Glomerular visceral epithelial cell (primary cell): ENCODE measurements around the gene TENT4B.

Experiments used
- DNase-seq: peaks from one replicate; pipeline ENCODE4 v3.0.0-alpha.2; 2016; ENCODE audit errors: extremely low spot score

TENT4B gene

GRCh38 chr16:50270510-50271147 lies 117.5 kb downstream of the TENT4B start:
- DNase-seq: no peak

- DNase-seq: no peak
Observed at GRCh38 chr16:50271148-50272041, 118.3 kb downstream of the TENT4B start.

DNA sequence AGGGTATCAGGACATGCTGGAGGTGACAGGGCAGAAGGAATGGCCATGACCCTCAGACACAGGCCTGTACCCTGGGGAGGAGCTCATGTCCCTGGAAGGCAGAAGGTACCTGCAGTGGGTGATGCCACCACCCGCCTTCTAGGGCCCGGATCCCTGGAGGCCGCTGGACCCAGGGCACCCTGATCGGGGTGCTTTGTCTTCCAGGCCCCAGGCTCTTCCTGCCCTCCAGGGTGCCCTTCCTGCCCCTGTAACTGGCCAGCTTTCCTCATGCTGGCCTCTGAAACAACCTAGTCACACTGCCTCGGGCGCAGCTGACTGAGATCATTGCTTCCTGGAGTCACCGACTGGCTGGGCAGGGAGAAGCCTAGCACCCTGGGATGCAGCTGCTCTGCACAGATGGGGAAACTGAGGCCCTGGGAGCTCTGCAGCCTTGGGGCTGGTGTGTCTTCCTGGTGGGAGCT lies 119.0 kb downstream of the TENT4B start:
- no peak for DNase-seq

DNA sequence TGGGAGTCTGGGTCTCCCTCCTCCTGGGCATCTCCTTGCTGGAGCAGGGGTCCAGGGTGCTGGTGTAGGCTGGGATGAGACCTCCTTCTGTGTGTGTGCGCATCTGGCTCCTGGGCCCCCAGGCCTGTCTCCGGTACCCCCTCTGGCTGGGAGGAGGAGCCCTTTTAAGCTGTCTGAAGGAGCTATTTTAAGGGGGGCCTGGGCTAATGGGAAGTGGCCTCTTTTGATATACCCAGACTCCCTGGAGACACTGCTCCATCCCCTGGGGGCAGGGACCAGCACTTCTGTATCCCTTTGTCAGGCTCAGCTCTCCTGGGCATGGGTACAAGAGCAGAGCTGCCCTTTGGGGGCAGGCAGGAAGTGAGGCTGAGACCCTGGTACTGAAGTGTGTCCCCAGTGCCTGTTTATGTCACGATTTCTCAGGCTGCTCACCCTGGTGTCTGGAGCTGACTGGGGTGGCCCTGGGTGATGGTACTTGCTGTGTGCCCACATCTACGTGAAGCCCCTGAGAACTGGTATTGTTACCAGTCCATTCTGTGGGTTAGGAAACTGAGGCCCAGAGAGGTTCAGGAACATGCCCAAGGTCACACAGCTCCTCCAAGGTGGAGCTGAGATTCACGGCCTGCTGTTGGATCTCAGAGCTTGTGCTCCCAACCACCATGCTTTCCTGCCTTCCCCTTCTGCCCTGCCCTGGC lies 119.7 kb downstream of the TENT4B start:
- DNase-seq: no peak

GRCh38 chr16:50273382-50273690 lies 120.2 kb downstream of the TENT4B start:
- no peak for DNase-seq

- DNase-seq: no peak
Observed at GRCh38 chr16:50273888-50274325, 120.8 kb downstream of the TENT4B start.

DNA sequence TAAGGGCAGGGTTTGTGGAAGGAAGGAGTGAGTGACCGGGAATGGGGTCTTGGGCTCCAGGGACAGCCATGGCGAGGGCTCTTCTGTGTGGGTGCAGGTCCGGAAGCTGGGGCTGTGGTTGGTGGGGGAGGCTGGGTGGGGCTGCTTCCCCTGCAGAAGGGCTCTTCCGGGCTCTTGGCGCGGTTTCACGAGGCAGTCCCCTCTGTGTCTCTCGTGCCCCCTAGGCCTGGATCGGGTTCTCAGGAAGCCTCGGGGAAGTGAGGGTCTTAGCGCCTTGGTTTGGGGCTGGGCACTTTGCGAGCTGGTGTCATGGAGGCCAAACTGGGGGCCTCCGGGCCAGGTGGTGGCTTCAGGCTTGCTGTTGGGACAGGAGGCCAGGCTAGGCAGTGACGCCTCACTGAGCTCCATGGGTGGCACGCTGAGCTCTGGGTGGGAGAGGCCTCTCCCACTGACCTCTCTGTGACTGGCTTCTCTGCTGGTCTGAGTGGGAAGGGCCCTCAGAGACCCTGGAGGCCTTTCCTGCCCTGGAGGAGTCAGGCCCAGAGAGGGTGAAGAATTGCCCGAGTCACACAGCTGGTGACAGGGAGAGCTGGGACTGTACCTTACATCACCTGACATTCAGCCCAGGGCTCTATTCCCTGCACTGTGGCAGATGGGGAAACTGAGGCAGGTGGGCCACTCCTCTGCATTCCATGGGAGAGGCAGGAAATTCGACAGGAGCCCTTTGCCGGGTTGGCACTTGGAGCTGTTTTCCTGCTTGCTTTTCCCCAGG lies 121.4 kb downstream of the TENT4B start:
- no peak for DNase-seq

- DNase-seq: no peak
Observed at GRCh38 chr16:50275098-50275415, 122.0 kb downstream of the TENT4B start.

DNA sequence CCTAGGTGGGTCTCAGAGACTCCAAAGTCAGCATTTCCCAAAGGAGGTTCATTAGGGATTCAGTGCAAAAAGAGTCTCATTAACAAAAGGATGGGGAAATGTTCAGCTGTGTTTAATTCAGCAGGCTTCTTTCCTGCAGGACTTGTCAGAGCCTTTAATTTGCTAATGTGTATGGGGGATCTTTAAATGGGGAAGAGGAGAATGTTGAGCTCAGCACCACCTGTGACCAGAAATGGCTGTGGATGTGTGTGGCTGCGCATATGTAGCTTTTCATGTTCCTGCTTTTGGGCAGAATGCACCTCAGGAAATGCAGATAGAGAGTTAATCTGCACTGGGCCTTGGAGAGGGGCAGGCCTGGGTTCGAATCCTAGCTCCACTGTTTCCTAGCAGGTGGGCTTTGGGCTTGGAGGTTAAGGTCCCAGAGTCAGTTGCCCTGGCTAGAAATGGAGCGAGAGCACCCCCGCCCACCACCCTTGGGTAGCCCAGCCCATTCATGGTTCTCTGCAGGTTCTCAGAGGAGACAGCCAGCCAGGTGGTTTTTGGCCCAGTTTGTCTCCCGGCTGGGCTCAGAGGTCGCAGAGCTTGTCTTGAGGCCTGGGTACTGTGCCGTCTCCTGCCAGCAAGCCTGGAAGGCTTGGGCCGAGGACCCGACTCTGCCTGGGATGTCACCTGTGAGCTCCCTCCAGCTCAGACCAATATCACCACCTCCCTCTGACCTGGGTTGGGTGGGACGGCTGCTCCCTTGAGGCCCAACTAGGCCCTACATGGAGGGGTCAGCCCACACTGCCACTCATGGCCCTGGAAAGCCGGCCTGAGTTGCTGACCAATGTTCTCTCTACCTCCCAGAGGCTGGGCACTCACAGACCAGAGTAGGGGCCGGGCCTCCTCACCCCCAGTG lies 122.6 kb downstream of the TENT4B start:
- no peak for DNase-seq

DNA sequence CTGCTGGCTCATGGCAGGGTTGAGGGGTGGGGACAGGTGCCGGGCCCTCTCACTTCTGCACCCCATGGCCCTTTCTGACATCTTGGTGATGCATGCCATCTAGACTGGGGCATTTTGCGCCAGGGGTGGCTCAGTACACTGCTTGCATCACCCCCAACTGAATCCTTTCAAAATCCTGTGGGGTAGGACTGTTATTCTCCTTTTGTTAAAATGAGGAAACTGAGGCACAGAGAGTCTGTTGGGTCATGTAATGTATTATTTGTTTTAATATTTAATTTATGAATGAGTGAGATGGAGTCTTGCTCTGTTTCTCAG lies 123.2 kb downstream of the TENT4B start:
- no peak for DNase-seq

GRCh38 chr16:50276801-50277555 lies 123.9 kb downstream of the TENT4B start:
- DNase-seq: no peak

DNA sequence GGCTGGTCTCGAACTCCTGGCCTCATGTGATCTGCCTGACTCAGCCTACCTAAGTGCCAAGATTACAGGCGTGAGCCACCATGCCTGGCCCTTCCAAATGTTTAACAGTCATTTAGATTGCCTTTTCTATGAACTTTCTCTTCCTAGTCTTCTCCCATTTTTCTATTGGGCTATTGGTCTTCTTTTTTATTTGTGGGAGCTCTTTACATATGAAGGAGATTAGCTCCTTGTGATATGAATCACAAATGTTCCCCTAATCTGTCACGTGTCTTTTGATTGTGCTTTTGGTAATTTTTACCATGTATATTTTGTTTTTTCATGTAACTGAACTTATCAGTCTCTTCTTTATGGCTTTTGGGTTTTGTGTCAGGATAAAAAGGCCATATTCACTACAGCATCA lies 125.1 kb downstream of the TENT4B start:
- DNase-seq: no peak

GRCh38 chr16:50279504-50279865 lies 126.4 kb downstream of the TENT4B start:
- no peak for DNase-seq

DNA sequence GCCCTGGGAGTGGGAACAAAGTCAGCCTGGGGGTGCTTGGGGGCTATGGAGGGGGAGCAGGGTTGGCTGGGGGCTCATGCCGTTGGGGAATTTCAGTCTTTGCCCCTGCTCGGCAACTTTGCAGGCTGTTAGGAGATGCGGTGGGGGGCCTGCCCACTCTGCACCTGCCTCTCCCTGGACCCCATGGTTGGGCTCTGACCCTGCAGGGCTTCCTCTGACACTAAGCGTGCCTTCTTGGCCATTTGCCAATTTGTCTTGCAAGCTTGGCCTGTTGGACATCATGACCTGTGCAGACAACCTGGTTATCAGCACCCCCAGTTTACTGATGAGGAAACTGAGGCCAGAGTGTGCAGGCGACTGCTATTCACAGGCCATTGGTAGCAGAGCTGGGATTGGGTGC lies 127.8 kb downstream of the TENT4B start:
- DNase-seq: no peak
